GM19324 (cell line): Measurements from ENCODE around the gene CCNY.
"Not testable (repeated sequence)": the region's sequence is repeated elsewhere in the genome, so short reads cannot be mapped to it uniquely, and the experiment has no call there.

Experiments
- ATAC-seq: cut with Tn5 transposase; IDR thresholded peaks from one replicate; pipeline ENCODE4 v1.9.1; 2021; ENCODE audit warnings: mild to moderate bottlenecking, moderate library complexity; ENCODE audit not compliant: unreplicated experiment, low FRiP score

The CCNY gene

DNA sequence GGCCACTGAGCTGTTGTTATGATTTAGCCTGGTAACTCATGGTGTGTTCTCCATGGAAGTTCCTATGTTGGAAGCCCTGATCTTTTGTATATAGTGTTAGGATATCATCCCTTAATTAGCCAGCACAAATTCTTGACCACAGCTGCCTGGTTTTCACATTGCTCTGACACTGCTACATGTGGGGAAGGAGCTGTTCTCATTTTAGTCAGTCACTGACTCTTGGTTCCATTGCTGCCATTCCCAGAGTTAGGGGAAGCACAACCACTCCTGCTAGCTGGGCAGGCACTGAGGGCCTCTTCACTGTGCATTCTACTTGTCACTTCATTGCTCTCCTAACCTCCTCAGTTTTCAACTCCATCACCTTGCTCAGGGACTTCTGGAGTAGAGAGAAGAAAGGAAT, 170.4 kb downstream of the CCNY start:
- ATAC-seq = no peak

DNA sequence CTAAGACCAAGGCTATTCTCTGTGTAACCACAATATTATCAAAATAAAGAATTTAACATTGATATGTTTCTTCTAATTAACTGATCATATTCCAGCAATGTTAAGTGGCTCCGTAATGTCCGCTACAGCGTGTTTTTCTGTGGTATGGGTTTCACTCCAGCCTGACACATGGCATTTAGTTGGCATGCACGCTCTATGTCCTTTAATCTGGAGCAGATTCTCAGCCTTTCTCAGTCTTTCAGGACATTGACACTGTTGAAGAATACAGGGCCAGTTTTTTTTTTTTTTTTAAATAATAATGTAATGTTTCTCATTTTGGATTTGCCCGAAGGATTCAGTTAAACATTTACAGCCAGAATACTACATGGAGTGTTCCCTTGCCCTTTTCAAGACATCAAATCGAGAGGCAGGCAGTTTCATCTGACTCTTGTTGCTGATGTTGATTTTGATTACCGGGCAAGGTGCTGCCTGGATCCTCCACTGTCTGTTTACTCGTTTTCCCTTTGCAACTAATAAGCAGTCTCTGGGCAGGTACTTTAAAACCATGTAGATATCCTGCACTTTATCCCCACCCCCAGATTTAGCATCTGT, 171.3 kb downstream of the CCNY start:
- ATAC-seq = no peak

GRCh38 chr10:35508647-35509046, 172.3 kb downstream of the CCNY start:
- no peak for ATAC-seq

- ATAC-seq = no peak
Measured at GRCh38 chr10:35510891-35511290, 174.6 kb downstream of the CCNY start.

GRCh38 chr10:35511647-35512046, 175.3 kb downstream of the CCNY start:
- no peak for ATAC-seq

DNA sequence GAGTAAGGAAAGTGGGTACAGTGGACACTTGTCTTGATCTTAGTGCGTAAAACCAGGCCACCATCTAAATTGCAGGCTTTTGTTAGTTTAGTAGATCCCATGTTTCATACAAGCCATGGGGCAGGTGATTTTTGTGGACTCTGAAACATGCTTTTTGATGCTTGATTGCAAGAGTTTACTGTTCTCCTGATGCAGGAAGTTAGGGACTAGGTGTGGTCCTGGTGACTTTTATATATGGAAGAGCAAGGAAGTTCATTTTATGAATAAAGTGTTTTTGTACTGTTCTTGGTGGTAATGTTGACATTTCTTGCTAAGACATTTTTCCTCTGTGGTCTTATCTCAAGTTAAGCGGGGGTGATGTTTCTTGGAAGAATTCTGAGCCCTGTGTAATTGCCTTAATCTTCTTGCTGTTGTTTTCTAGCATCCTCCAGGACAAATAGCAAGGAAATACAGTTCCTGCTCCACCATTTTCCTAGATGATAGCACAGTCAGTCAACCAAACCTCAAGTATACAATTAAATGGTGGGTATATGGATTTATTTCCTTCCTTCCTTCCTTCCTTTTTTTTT, 179.9 kb downstream of the CCNY start:
- ATAC-seq = no peak

DNA sequence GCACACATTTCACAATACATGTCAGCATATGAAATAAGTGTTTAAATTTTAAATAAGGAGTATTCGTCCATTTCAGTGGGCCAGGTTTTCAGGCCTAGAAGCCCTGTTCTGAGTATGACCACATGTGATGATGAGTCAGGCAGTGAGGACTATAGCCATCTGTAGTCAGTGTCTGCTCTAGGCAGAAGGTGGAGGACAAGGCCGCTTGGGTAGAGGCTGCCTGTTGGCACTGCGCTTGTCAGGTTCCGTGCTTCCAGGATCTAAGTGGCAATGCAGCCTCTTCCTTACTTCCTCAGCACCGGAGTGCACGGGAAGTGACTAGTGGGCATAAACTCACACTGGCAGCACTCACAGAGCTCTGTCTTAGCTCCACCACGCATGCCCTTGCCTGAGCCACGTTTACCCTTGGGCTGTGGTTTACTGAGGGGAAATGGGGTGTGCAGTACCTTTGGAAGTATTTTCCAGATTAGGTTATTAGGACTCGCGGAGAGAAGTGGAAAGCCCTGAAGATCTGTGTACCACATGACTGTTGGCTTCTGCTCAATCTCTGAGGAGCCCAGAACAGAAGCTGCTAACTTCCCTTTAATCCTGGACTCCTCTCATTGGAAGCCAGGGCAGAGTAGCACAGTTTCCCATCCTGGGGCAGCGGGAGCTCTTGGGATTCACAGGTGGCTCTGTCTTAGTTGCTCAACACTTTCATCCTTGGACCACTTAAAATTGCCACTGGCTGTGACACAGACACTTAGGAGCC, 181.3 kb downstream of the CCNY start:
- no peak for ATAC-seq

- not testable (repeated sequence) for ATAC-seq
Measured at GRCh38 chr10:35518187-35518586, 181.9 kb downstream of the CCNY start.

- no peak for ATAC-seq
Measured at GRCh38 chr10:35520996-35521395, 184.7 kb downstream of the CCNY start.

GRCh38 chr10:35523670-35524225, 187.4 kb downstream of the CCNY start:
- no peak for ATAC-seq

DNA sequence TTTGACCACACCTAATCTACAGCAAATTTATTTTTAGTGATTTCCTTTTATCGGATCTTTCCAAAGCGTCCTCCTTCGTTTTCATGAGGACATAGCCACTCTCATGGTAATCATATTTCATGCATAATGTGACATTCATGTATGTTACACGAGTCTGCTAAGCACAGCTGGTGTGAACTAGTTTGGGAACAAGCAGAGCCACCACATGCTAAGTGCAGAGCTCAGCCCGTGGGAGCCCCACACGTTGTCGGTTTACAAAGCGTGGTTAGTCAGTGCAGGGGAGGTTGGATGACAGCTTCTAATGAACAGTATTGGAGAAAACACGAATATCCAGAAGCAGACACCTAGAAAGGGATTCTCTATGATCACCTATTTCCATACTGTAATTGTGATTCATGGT, 190.4 kb downstream of the CCNY start:
- ATAC-seq = no peak

- ATAC-seq = no peak
Measured at GRCh38 chr10:35532141-35532540, 195.8 kb downstream of the CCNY start.

GRCh38 chr10:35533565-35533964, 197.3 kb downstream of the CCNY start:
- ATAC-seq = no peak

DNA sequence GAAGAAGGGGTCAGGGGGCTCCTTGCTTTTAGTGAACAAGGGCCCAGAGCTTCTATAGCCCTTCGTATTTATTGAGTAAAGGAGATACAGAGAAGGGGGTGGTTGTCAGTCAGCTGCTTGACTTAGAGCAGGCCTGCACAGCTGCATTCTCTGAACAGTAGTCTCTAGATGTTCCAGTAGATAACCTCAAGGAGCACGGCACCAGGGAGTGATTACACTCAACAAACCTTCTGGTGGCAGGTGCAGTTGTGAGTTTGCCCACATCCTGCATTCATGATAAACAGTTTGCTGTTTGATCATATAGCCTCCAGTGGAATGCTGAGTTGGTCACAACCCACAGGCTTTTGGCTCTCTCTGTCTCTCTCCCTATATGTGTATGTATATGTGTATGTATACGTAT, 198.8 kb downstream of the CCNY start:
- no peak for ATAC-seq

DNA sequence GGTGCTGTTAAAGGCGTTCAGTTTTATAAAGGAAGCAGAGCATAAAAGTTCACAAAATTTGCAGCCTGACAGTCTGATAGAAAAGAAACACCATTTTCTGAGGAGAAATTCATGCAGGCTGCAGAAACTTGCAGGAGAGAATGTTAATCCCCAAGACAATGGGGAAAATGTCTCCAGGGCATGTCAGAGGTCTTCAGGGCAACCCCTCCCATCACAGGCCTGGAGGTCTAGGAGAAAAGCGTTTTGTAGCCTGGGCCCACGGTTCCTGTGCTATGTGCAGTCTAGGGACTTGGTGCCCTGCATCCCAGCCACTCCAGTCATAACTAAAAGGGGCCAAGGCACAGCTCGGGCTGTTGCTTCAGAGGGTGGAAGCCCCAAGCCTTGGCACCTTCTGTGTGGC, 200.5 kb downstream of the CCNY start:
- no peak for ATAC-seq

DNA sequence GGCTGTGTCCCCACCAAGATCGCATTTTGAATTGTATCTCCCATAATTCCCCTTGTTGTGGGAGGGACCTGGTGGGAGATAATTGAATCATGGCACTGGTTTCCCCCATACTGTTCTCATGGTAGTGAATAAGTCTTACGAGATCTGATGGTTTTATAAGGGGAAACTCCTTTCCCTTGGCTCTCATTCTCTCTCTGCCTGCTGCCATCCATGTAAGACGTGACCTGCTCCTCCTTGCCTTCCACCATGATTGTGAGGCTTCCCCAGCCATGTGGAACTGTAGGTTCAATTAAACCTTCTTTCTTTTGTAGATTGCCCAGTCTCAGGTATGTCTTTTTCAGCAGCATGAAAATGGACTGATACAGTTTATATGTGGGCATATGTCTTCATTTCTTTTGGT, 201.6 kb downstream of the CCNY start:
- ATAC-seq = not testable (repeated sequence)

GRCh38 chr10:35540296-35541164, 204.2 kb downstream of the CCNY start:
- no peak for ATAC-seq

GRCh38 chr10:35541720-35542119, 205.4 kb downstream of the CCNY start:
- ATAC-seq = no peak

DNA sequence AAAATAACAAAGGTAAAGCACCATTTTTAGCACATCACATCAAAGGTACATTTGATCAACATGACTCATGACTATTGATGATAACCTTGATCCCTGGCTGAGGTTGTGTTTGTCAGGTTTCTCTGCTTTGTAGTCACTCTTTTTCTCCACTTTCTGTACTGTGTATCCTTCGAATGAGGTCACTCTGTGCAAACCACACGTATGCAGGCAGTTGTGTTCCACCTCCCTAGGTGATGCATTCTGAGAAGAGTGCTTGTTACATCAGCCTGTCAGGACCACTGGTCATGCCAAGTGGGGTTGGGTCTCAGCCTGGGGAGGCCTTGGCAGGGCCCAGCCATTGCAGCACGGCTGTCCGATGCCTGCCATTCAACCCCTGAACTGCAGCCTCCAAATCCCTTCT, 206.0 kb downstream of the CCNY start:
- no peak for ATAC-seq

- ATAC-seq = no peak
Measured at GRCh38 chr10:35545079-35545657, 208.9 kb downstream of the CCNY start.
